ENCODE data around the gene TNRC6C. TPM values are rescaled to one million over a fixed set of nuclear protein-coding genes. Genes with fewer than 3 reads are reported as not detected.

The TNRC6C gene
- total and polyA plus RNA-seq, 2 of the 13 experiments (the other 11 are each of a cell fraction or from before 2014, with no cell fraction given) = 0.66 to 4.9 TPM

DNA sequence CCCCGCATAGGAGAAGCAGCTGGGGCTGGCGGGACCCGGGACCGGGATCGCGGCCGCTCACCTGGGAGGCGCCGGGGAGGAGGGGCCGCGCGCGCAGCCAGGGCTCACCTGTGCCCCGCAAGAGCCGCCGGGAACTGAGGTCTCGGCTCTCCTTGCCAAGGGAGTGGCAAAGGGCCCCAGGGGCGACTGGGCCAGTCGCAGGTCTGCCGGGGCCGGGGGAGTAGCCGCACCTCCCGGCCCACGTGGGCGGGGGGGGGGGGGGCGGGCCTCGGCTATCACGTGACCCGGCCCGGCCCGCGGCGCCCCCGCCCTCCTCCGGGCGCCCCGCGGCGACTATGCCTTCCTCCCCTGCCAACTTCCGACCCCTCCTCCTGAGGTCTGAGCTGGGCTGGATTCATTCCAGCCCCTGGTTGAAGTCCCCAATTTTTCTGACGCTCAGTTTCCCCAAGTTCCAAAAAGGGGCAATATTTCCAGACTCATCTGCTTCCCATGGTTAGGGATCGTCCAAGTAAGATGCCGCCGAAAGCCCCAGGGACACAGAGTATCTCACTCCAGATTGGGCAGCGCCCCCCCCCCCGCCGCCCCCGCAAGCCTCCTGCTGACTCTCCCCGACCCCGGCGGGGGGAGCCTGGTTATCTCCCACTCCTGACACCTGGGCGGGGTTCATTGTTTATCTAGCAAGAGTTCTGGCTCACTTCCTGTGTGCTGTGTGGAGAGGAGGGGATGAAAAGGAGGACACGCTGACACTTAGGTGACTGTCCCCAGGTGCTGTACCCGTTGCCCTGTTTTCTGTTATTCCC is 170.2 kb downstream of the TNRC6C start, which contains the start of gene TMC6 (continued):
- TF ChIP-seq, protein P1, sequence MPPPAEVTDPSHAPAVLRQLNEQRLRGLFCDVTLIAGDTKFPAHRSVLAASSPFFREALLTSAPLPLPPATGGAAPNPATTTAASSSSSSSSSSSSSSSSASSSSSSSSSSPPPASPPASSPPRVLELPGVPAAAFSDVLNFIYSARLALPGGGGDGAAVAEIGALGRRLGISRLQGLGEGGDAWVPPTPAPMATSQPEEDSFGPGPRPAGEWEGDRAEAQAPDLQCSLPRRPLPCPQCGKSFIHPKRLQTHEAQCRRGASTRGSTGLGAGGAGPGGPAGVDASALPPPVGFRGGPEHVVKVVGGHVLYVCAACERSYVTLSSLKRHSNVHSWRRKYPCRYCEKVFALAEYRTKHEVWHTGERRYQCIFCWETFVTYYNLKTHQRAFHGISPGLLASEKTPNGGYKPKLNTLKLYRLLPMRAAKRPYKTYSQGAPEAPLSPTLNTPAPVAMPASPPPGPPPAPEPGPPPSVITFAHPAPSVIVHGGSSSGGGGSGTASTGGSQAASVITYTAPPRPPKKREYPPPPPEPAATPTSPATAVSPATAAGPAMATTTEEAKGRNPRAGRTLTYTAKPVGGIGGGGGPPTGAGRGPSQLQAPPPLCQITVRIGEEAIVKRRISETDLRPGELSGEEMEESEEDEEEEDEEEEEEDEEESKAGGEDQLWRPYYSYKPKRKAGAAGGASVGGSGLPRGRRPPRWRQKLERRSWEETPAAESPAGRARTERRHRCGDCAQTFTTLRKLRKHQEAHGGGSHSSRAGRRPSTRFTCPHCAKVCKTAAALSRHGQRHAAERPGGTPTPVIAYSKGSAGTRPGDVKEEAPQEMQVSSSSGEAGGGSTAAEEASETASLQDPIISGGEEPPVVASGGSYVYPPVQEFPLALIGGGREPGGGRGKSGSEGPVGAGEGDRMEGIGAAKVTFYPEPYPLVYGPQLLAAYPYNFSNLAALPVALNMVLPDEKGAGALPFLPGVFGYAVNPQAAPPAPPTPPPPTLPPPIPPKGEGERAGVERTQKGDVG (CRISPR knock-in tag; IDR thresholded peaks at IDR 0.05; ENCODE audit: borderline replicate concordance) = 0 out of 2 replicates have a peak, but pooled peaks have one; percentile 8
- TF ChIP-seq ZNF772 (CRISPR knock-in tag; IDR thresholded peaks at IDR 0.05) (peak; percentile 86; the same call in 1 of the 2 replicates), GABPB1 (CRISPR knock-in tag; IDR thresholded peaks at IDR 0.05) (peak; percentile 66), NFKBIZ (CRISPR knock-in tag; IDR thresholded peaks at IDR 0.05) (no peak), SATB2 (CRISPR knock-in tag; IDR thresholded peaks at IDR 0.05) (no peak), YEATS4 (CRISPR knock-in tag; IDR thresholded peaks at IDR 0.05; ENCODE audit: borderline replicate concordance) (peak; percentile 55; the same call in 1 of the 2 replicates), SETDB1 (CRISPR knock-in tag; IDR thresholded peaks at IDR 0.05; ENCODE audit: borderline replicate concordance) (no peak), NR2F6 (IDR thresholded peaks at IDR 0.05) (peak; percentile 15), NR2F6 (CRISPR knock-in tag; IDR thresholded peaks at IDR 0.05) (peak; percentile 31; the same call in 1 of the 2 replicates), ZNF674 (CRISPR knock-in tag; IDR thresholded peaks at IDR 0.05; ENCODE audit: low read depth) (0 out of 2 replicates have a peak, but pooled peaks have one; percentile 58), ZNF589 (CRISPR knock-in tag; conservative IDR thresholded peaks at IDR 0.05) (no peak), HNRNPL (IDR thresholded peaks at IDR 0.05; ENCODE audit: low read depth, low read length) (no peak; the same call in 1 of the 2 replicates), SMAD1 (CRISPR knock-in tag; IDR thresholded peaks at IDR 0.05; ENCODE audit: borderline replicate concordance, low read depth) (no peak), ATAD3A (CRISPR knock-in tag; IDR thresholded peaks at IDR 0.05) (0 out of 2 replicates have a peak, but pooled peaks have one; percentile 51)
- TF ChIP-seq, protein P2, sequence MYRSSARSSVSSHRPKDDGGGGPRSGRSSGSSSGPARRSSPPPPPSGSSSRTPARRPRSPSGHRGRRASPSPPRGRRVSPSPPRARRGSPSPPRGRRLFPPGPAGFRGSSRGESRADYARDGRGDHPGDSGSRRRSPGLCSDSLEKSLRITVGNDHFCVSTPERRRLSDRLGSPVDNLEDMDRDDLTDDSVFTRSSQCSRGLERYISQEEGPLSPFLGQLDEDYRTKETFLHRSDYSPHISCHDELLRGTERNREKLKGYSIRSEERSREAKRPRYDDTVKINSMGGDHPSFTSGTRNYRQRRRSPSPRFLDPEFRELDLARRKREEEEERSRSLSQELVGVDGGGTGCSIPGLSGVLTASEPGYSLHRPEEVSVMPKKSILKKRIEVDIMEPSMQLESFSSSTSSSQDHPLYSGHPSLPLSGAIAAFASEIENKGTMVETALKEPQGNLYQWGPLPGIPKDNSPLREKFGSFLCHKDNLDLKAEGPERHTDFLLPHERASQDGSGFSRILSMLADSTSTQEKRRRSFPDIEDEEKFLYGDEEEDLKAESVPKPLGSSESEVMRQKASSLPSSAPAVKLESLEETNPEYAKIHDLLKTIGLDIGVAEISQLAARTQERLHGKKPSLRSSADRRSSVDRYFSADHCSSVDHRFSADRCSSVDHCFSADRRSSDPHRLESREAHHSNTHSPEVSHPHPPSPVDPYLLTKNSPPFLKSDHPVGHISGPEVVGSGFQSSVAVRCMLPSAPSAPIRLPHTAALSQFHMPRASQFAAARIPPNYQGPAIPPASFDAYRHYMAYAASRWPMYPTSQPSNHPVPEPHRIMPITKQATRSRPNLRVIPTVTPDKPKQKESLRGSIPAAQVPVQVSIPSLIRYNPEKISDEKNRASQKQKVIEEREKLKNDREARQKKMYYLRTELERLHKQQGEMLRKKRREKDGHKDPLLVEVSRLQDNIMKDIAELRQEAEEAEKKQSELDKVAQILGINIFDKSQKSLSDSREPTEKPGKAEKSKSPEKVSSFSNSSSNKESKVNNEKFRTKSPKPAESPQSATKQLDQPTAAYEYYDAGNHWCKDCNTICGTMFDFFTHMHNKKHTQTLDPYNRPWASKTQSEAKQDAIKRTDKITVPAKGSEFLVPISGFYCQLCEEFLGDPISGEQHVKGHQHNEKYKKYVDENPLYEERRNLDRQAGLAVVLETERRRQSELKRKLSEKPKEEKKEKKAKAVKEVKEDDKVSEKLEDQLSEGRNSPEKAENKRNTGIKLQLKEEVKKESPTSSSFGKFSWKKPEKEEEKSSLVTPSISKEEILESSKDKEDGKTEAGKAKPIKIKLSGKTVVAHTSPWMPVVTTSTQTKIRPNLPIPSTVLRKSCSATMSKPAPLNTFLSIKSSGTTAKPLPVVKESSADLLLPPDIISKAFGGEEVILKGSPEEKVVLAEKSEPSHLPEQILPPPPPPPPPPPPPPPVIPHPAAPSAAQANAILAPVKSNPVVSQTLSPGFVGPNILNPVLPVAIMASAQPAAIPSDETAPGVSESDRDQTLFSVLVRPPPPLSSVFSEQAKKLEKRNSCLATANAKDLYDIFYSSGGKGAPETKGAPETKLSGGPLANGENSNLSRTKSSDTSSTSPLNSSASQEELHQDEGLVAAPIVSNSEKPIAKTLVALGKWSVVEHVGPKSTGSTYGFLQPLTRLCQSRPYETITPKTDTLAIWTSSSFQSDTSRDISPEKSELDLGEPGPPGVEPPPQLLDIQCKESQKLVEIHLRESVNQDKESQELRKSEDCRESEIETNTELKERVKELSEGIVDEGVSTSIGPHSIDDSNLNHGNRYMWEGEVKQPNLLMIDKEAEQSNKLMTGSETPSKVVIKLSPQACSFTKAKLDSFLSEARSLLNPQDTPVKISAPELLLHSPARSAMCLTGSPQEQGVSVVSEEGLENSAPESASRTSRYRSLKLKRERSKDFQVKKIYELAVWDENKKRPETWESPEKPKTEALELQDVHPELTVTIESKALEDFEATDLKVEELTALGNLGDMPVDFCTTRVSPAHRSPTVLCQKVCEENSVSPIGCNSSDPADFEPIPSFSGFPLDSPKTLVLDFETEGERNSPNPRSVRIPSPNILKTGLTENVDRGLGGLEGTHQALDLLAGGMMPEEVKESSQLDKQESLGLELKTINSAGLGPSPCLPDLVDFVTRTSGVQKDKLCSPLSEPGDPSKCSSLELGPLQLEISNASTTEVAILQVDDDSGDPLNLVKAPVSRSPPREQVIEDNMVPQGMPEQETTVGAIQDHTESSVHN (CRISPR knock-in tag; IDR thresholded peaks at IDR 0.05) = no peak
- TF ChIP-seq, protein P3, sequence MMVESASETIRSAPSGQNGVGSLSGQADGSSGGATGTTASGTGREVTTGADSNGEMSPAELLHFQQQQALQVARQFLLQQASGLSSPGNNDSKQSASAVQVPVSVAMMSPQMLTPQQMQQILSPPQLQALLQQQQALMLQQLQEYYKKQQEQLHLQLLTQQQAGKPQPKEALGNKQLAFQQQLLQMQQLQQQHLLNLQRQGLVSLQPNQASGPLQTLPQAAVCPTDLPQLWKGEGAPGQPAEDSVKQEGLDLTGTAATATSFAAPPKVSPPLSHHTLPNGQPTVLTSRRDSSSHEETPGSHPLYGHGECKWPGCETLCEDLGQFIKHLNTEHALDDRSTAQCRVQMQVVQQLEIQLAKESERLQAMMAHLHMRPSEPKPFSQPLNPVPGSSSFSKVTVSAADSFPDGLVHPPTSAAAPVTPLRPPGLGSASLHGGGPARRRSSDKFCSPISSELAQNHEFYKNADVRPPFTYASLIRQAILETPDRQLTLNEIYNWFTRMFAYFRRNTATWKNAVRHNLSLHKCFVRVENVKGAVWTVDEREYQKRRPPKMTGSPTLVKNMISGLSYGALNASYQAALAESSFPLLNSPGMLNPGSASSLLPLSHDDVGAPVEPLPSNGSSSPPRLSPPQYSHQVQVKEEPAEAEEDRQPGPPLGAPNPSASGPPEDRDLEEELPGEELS (CRISPR knock-in tag; IDR thresholded peaks at IDR 0.05) = peak; percentile 65; the same call in 1 of the 2 replicates
